GM21447 (cell line): ENCODE measurements around the gene GBF1.
"Not testable (repeated sequence)": the region's sequence is repeated elsewhere in the genome, so short reads cannot be mapped to it uniquely, and the experiment has no call there.

Experiments used
- ATAC-seq: cut with Tn5 transposase; IDR thresholded peaks from one replicate; pipeline ENCODE4 v1.9.1; 2021; ENCODE audit not compliant: unreplicated experiment

Gene GBF1

DNA sequence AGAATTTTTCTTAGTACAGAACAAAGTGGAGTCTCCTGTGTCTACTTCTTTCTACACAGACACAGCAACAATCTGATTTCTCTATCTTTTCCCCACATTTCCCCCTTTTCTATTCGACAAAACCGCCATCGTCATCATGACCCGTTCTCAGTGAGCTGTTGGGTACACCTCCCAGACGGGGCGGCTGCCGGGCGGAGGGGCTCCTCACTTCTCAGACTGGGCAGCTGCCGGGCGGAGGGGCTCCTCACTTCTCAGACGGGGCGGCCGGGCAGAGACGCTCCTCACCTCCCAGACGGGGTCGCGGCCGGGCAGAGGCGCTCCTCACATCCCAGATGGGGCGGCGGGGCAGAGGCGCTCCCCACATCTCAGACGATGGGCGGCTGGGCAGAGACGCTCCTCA is 56.0 kb downstream of the GBF1 start:
- not testable (repeated sequence) for ATAC-seq

DNA sequence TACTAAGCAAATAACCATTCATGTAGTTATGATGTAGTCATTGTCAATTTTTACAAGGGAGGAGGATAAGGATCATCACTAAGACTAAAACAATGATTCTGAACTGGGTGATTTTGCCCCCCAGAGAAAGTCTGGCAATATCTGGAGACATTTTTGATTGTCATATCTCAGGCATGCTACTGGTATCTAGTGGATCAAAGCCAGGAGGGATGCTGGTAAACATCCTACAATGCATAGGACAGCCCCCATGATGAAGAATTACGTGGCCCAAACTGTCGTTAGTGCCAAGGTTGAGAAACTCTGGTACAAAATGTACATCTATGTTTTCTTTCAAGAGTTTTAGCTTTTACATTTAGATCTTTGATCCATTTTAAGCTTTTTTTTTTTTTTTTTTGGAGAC is 57.3 kb downstream of the GBF1 start:
- ATAC-seq = no peak

DNA sequence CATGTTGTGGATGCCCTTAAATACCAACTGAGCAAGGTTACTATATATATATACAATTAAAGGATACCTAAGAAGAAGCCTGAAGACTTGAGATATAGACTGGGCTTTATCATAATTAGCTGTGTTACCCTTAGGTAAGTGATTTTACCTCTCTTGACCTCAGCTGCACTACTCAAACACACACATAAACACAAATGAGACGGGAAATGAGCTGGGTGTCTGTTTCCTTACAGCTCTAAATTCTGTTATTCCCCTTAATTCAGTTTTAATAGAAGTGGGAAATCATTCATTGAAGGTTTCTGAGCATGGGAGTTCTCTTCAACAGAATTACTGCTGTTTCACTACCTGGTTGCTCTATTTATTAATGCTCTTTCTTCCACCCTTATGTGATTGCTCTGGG is 60.7 kb downstream of the GBF1 start:
- ATAC-seq = no peak

DNA sequence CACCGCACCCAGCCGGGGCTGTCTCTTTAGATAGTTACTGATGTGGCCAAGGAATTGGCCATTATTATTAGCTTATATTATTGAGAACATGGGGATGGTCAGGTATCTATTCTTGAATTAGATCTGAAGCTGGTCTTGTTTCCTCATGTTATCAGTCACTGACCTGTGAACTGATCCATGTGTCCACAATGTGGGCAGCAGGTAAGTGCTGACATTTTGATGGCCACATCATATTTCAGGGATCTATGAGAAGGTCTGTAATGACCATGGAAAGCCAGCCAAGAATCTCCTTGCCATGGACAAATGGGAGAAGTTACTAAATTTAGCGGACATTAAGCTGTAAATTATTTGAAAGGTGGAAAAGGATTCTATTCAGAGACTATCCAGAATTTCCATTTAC is 61.4 kb downstream of the GBF1 start:
- no peak for ATAC-seq

DNA sequence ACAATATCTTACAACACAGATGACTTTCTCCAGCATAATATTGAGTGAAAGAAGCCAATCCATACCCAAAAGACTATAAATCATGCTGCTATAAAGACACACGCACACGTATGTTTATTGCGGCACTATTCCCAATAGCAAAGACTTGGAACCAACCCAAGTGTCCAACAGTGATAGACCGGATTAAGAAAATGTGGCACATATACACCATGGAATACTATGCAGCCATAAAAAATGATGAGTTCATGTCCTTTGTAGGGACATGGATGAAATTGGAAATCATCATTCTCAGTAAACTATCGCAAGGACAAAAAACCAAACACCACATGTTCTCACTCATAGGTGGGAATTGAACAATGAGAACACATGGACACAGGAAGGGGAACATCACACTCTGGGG is 63.0 kb downstream of the GBF1 start:
- not testable (repeated sequence) for ATAC-seq

DNA sequence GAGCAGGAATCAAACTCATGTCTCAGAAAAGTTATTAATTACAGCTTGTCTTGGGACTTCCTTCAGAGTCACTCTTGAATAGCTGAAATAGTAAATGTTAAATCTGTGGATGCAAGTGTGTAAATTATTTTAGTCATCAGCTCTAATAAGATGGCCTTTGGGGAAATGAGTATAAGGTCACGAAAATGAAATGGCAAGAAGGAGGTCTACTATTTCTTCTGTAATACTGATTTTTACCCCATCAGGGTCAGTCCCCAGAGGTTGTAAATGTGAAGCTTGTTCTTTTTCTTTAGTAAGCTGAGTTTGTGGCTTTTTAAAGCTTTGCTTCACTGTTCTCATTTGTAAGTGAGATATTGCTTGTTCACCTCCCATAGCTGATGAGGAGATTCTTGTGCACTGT is 63.9 kb downstream of the GBF1 start:
- ATAC-seq = no peak

DNA sequence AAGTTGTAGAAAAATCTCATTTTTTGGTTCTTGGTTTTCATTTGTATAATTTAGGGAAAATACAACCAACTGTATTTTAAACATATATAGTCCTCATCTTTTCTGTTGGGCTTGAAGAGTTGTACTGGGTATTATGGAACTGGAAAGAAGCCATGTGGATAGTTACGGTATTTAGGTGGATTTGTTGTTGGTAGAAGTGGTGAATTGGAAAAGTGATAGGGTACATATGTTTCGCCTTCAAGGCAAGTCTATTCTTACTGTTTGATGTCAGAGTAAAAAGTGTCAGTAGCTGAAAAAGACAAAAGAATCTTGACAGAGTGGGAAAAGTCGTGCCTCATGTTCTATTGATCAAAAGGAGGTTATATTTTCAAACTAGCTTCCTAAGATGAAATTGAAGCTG is 64.6 kb downstream of the GBF1 start:
- no peak for ATAC-seq

DNA sequence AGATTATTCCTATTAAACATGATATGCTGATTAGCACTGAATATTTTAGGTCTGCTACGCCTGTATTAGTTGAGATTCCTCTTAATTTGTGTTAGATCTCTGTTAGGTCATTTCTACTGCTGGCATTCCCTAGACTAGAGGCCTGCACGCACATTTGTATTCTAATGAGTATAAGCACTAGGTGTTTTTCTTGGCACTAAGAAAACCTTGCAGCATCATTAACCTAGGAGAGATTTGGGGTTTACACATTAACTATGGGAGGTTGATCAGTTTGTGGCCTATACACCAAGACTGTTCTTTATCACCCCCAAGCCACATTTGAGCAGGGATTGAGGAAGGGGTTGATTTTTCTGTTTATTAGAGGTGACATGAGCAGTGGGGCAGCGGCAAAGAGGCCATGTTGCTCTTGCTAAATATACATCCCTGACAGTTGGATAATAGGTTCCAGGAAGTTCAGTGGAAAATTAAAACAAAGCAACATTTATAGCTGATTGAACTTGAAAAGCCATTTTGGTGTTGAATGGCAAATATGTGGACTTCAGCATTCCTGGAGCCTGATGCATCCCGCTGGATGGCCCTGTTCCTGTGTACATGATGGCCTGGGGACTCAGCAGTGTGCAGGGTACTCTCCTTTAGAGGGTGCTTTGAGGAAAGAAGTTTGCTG is 65.2 kb downstream of the GBF1 start:
- no peak for ATAC-seq

DNA sequence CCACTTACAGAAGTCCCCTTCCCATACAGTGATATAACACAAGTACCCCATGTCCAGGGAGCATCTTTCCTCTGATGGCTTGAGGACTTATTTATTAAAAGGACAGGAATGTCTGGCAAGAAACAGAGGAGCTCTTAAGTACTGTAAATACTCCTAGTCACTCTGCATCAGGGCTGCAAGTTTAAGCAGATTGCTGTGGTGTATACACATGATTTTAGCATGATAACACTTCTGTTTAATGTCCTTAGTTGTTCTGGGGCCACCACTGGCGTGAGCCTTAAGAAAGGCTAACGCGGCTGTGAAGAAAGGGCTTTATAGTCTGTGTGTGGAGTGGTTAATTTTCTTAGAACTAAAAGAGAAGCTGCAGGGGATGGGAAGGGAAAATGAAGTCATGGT is 65.7 kb downstream of the GBF1 start:
- no peak for ATAC-seq

DNA sequence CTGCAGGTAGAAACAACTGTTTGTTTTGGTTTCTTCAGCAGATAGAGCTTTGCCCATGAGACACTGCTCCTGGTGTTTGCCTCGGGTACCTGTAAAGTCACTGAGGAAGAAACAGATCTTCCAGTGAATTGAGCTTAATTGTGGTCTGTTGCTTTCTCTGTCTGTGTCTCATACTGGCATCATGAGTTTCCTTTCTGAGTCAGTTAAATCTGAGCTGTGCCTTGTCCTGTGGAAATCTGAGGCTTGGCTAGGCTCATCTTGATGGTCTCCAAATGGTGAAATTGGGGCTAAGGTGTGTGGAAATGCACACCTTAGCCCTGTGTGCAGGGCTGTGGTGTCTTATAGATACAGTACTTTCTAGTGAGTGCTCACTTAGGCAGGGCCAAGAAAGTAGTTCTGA is 67.4 kb downstream of the GBF1 start:
- no peak for ATAC-seq

DNA sequence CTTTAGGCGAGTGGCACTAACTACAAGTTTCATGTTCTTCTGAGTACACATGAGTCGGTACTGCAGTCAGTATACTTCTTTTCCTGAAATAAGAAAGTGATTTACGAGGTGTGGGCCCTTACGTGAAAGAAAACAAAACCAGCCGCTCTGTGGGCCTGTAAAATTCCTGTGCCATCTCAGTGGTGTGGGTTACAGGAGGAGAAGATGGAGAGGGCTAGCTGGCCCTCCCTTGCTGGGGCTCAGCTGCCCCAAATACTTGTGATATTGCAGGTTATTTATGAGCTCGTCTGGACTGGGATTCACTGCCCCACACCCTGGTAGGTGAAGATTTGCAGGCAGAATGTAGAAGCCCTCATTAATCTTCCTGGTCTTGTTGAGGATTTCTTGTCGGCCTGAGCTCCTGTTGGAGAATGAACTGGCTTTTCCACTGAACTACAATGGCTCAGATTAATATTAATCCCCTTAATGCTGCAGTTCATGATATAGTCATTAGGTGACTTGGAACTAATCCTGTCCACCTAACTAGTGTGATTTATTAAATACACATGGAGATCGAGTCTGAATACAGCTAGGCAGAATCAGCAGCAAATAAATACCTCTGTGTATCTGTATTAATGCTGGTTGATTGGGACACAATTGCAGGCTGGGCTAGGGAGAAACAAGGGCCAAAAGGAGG is 68.0 kb downstream of the GBF1 start:
- ATAC-seq = no peak

DNA sequence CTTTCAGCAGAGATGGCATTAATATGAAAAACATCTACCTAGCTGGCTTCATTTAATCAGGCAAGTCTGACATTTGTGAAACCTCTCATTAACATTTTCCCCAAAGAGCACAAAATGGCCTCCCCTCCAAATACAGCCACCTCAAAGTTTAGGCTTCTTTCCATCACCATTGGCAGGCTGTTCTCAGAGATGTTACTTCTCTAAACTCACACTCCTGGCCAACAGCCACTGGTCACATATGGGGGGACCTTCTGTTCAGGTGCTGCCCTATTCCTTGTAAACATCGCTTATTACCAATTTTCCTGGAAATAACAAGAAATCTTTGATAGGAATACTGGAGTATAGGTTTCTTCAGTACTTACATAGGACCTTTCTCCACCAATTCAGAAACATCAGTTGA is 69.5 kb downstream of the GBF1 start:
- ATAC-seq = no peak

DNA sequence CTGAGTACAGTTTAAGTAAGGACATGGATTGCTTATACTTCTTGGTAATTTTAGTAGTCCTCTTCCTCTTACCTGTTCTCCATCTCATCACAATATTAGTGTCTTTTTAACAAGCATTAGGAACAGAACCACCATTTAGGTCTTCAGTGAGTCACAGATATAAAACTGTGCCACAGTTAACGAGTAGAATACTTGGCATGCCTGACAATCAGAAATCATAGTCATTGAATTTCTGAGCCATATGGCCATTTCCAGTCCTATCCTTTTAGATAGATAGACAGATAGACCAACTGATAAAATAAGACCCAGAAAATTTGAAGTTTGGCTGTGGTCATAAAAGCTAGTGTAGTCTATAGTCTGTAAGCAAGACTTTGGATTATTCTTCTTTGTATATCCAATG is 71.1 kb downstream of the GBF1 start:
- ATAC-seq = no peak

DNA sequence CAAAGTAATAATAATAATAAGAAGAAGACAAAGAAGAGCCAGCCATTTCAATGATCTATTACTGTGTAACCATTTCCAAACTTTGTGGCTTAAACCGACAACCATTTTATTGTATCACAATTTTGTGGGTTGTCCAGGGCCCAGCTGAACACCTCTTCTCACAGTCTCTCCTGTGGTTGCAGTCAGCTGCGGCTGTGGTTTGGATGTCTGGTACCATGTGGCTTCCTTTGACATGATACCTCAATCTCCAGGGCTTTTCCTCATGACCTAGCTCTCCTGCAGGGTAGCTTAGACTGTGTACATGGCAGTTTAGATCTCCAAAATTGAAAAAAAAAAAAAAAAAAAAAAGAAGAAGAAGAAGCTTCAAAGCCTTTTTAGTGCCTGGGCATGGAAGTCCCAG is 77.6 kb downstream of the GBF1 start:
- no peak for ATAC-seq

DNA sequence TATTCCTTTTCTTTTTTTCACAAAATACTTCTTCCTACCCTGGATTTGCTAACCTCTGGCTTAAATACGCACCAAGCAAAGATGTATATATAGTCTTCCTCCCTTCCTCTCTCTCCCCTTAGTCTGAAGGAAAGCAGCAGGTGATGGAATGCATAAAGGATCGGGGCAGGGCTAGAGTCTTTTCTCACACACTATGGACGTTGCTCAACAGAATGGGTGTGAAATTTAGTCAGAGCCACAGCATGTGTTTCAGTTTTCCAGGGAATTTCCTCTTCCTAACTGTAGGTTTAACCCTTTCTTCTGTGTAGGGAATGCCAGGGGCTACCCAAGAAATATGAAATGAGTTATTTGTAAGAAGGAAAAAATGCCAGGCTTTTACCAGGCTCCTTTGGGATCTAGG is 78.7 kb downstream of the GBF1 start:
- ATAC-seq = no peak

DNA sequence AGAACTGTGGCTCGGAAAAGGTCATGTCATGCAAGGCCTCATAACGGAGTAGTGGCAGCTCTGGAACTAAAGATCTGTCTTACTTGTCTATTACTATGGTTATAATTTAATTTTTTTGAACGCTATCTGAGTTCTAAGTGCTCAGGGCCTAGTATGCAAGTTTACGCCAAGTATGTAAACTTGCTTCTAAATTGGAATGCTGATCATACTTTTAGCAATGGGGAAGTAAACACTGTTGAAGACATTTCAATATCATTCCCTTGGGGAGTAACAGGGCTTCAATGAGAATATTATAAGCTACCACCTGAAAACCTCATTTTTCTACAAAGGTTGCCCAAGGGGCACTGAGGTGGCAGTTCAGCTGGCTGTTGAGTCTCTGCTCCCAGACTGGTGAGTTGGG is 80.7 kb downstream of the GBF1 start:
- no peak for ATAC-seq

DNA sequence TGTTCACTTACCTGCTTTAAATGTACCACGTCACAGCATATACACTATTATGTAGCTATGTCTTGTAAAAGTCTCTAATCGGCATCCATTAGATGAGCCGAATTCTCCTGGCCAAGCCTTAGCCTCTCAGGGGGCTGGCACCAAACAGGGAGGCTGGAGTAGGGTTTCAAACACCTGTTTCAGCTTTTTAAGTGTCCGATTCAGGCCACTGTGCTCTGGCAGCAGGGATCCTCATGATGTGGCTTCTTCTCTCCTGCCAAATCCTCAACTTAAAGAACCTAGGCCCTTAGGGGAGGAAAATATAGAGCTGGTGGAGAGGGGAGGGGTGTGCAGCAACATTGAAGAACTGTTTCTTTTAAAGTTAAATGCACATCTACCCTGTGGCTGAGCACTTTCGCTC is 81.7 kb downstream of the GBF1 start:
- no peak for ATAC-seq

DNA sequence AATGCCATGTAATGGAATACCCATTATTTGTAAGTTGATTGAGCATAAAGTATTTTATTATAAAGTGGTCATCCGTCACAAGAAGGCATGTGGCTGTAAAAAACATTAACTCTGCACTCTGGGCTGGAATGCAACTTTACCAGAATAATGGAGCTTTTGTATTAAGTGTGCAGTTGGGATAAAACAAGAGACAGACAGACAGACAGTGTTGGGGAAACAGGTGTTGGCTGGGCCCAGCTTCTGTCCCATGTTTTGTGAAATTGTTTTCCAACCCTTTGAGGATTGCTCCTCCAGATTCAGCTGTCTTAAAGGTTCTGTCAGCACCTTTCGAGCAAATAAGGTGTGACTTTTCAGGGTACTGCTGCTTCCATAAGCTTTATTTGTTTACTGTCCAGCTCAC is 82.3 kb downstream of the GBF1 start:
- ATAC-seq = no peak

DNA sequence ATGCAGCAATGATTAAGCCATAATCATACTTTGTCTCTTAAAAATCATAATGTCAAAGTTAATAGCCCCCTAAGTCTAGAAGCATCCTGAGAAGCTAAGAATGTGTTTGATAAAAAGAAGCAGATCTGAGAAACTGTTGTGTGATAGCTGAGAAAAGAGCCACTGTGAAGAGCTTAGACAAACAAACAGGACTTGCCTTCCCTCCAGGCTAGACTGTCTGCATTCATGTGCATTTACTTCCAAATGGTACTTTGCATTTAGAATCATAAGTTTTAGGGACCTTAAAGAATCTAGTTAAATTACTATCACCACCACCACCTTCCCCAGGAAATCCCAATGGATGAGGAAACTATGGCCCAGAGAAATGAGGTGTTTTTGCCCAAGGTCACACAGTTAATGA is 87.4 kb downstream of the GBF1 start:
- no peak for ATAC-seq

DNA sequence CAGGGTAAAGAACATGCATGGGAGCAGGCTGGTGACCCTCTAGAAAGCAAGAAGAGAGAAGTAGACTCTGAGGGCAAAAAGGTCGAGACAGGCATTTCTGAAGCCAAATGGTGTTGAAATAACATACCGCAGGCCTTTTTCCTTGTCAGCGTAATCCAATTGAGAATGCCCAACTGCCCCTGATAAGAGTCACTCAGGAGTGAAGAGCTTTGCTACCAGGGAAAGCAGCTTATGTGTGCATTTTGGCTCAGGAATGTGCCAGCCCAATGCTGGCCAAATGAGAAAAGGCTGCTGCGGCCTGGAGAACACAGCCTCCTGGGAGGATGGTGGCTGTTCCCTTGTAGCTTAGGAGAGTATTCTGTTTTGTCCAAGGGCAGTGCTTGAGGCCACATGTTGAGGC is 88.8 kb downstream of the GBF1 start:
- ATAC-seq = no peak

DNA sequence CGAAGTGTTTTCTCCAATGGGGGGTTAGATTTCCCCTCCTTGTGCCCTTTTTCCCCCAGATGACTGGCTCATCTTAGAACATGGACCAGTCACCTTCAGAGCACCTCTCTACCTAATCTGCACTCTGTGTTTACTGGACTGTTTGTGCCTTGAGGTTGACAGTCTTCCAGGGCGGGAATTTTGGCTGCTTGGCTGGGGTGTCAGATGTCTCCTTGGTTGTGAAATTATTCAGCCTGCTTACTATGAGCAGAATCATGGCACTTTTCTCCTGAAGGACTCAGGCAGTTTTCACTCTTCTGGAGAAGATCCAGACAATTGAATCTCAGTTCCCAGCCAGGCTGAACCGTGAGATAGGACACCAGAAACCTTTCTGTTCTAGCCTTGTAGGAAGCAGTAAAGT is 89.9 kb downstream of the GBF1 start:
- no peak for ATAC-seq

DNA sequence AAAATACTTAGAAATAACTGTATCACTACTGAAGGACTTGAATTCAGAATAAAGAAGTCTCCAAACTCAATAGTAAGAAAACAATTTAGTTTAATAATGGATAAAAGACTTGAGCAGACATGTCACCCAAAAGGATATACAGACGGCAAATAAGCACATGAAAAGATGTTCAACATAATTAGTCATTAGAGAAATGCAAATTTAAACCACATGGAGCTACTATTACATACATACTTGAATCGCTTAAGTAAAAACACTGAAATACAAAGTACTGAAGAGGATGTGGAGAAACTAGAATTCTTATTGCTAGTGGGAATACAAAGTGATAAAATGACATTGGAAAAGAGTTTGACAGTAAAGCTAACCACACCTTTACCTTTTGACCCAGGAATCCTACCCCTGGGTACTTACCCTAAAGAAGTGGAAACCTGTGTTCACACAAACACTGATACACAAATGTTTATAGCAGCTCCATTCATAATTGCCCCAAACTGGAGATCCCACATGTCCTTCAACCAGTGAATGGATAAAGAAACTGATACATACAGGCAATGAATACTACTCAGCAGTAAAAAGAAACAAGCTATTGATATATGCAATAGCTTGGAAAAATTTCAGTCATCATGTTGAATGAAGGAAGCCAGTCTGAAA is 95.8 kb downstream of the GBF1 start:
- no peak for ATAC-seq

DNA sequence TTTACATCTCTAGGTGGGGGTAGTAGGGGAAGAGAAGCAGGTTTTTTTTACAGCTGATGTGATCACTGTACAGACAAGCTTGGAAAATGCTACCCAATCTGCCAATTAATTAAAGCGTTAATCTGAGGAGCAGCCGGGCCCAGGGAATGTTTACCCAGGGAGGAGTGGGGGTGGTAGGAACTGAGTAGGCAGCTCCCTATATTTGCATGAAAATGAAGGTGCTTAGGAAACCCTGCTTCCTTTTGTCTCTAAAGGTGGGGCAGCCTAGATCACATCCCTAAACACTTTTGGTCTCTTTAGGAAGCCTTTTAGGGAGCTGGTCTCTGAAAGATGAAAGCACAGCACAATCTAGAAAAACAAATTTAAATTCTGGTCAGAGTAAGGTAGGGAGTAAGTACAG is 97.1 kb downstream of the GBF1 start:
- ATAC-seq = no peak
